Activated CD8-positive, alpha-beta memory T cell treated with anti-CD3 and anti-CD28 coated beads for 36 hours (primary cell): Measurements from ENCODE around the gene EEF1AKMT4. TPM values are rescaled to one million over a fixed set of nuclear protein-coding genes. Genes with fewer than 3 reads are reported as not detected.

Experiments used
- CTCF ChIA-PET: fragments of 350-600 bp; sonication (Branson Sonifier 250); formaldehyde crosslinking; loops from one replicate; lab custom pipeline; 2021; ENCODE audit warnings: antibody characterized with exemption; lab: Charles Lee
- POLR2A ChIA-PET: fragments of 350-600 bp; sonication (Branson Sonifier 250); formaldehyde crosslinking; loops from one replicate; lab custom pipeline; 2021; ENCODE audit warnings: antibody characterized with exemption; lab: Charles Lee
- total RNA-seq, 2 experiments: library from RNA; stranded (reverse); gene quantifications; one replicate each; pipeline ENCODE4 v1.2.3, GENCODE V29; 2021

Gene EEF1AKMT4
- total RNA-seq = 10 to 100 TPM; 14.2 to 15.7 TPM

- POLR2A ChIA-PET = interaction anchor here (0.5 to 1.2 kb wide), 3 partner anchors 12 to 26 kb away, joined by 3 to 6 read pairs (median 3); no protein-coding TSS in a partner anchor
- CTCF ChIA-PET = interaction anchor here (0.6 to 2.3 kb wide), 19 partner anchors 9 to 1059 kb away, joined by 3 to 29 read pairs (median 4); partner anchors contain the start of genes ABCC5, ABCF3 and EIF2B5
Measured at GRCh38 chr3:184249412-184250166, at the start of gene EEF1AKMT4. Gene EEF1AKMT4, plus strand, starts transcription at chr3:184249672. Its CDS starts 23 bp downstream, at chr3:184249695.

DNA sequence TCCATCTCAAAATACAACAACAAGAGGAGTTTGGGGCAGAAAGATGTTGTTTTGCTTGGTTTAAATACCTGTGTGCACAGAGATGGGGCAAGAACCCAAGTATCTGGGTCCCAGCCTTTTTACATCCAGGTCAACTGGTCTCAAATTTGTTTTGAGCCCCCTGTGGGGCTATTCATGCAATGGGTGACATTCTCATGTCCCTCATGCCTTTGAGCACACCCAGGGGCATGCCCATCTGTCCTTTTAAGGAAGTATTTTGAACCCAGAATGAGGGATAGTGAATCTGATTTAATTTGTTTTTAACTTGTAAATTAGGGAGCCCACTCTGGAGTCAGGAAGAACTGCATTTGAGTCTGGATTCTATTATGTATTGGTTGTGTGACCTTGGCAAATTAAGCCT lies 48.6 kb upstream of the EEF1AKMT4 start:
- POLR2A ChIA-PET = no interaction called here
- CTCF ChIA-PET = no interaction called here

DNA sequence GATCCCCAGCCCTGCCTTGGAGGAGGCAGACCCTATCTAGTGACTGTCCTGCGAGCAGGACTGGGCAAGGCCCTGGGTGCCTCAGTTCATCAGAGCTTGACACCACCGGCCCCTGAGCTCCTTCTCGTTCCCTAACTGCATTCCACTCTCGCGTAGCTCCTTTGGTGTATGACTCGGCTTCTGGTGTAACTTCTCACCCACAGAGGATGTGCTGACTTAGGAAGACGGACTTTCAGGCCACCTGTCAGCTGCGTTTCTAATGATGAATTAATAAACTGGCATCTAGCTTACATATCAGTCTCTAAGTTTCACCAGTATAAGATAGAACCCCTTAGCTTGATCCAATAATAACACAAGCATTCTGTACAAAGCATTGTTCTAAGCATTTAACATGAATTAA lies 45.9 kb upstream of the EEF1AKMT4 start:
- CTCF ChIA-PET = no interaction called here

DNA sequence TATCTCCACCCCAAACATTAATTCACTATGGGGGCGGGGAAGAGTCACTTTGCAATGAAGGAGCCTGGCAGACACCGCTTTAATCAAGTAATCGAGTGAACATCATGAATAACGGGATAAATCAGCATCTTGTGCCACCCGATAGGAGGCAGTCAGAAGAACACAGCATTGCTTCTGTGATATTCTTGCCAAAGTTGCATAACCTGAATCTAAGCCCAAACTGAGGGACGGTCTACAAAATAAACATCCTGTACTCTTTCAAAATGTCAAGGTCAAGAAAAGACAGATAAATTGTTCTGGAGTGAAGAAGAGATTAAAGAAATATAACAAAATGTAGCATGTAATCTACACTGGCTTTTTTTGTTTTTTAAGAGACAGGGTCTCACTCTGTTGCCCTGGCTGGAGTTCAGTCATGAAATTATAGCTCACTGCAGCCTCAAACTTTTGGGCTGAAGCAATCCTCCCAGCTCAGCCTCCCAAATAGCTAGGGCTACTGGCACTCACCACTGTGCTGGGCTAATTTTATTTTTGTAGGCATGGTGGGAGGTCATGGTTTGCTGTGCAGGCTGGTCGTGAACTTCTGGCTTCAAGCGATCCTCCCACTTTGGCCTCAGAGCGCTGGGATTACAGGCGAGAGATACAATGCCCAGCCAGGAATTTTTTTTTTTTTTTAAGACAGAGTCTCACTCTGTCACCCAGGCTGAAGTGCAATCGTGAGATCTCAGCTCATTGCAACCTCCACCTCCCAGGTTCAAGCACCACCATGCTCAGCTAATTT lies 40.1 kb upstream of the EEF1AKMT4 start:
- CTCF ChIA-PET = interaction anchor here (1.3 kb wide), 1 partner anchor 18 kb away, joined by 4 read pairs; no protein-coding TSS in a partner anchor

More for the DNA sequence above, 45.9 kb upstream of the EEF1AKMT4 start:
- POLR2A ChIA-PET = no interaction called here

GRCh38 chr3:184211297-184211696 lies 38.2 kb upstream of the EEF1AKMT4 start:
- ChIA-PET POLR2A (interaction anchor here (0.5 kb wide), 1 partner anchor 608 kb away, joined by 3 read pairs; no protein-coding TSS in a partner anchor), CTCF (interaction anchor here (0.6 kb wide), 1 partner anchor 170 kb away, joined by 3 read pairs; no protein-coding TSS in a partner anchor)

More for the DNA sequence above, 40.1 kb upstream of the EEF1AKMT4 start:
- POLR2A ChIA-PET = no interaction called here

GRCh38 chr3:184211718-184212117 lies 37.8 kb upstream of the EEF1AKMT4 start:
- ChIA-PET CTCF (interaction anchor here (0.6 kb wide), 1 partner anchor 170 kb away, joined by 3 read pairs; no protein-coding TSS in a partner anchor), POLR2A (interaction anchor here (0.5 kb wide), 1 partner anchor 609 kb away, joined by 3 read pairs; no protein-coding TSS in a partner anchor)

- ChIA-PET POLR2A (no interaction called here), CTCF (interaction anchor here (0.7 kb wide), 1 partner anchor 54 kb away, joined by 3 read pairs; no protein-coding TSS in a partner anchor)
Measured at GRCh38 chr3:184218814-184219213, 30.7 kb upstream of the EEF1AKMT4 start.

- ChIA-PET CTCF (no interaction called here), POLR2A (no interaction called here)
Measured at GRCh38 chr3:184222521-184222920, 27.0 kb upstream of the EEF1AKMT4 start.

DNA sequence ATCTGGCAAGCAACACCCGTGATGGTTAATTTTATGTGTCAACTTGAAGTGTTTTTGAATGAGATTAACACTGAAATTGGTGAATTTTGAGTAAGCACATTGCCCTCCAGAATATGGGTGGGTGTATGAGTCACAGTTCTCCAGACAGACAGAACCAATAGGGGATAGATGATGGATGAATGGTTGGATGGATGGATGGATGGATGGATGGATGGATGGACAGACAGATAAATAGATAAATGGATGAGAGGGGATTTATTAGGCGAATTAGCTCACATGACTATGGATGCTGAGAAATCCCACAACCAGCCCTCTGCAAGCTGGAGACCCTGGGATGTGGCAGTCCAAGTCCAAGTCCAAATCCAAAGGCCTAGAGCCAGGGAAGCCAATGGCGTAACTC lies 25.5 kb upstream of the EEF1AKMT4 start:
- CTCF ChIA-PET = no interaction called here
- POLR2A ChIA-PET = no interaction called here

- CTCF ChIA-PET = interaction anchor here (0.6 to 4.1 kb wide), 23 partner anchors 8 to 456 kb away, joined by 3 to 29 read pairs (median 4); partner anchors contain the start of genes EEF1AKMT4 and FAM131A
Measured at GRCh38 chr3:184227481-184227935, 22.0 kb upstream of the EEF1AKMT4 start.

DNA sequence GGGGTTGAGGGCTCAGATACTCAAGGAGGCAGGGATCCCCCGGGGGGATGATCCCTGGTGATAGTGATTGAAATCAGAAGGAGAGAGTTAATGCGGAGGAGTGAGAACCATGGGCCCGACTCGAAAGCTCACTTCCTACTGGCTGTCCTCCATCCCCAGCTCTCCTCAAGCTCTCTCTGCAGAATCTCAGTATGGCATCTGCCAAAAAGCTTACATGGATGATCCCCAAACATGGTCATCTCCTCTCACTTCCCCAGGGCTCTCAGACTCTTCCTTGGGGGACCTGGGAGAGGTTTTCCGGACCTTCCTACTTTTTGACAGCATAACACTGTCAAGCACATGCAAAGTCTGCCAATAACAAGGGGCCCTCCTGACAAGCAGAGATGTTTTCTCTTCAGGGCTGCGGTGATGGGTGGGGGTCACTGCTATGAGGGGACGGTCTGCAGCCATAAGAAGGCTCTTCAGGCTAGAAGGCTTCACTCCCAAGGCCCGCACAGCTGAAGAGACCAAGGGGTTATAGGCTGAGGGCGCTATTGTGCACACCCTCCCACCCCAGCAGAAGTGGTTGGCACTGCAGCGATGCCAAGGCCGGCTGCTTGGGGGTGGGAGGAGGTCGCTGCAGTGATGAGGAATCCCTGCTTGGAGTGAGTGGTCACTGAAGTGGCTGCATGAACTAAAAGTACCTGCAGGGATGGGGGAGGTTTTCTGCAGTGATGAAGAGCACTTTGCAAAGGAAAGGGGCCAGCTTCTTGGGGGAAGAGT lies 20.9 kb upstream of the EEF1AKMT4 start:
- POLR2A ChIA-PET = interaction anchor here (0.6 to 1.4 kb wide), 3 partner anchors 22 to 143 kb away, joined by 3 to 5 read pairs (median 3); no protein-coding TSS in a partner anchor
- CTCF ChIA-PET = interaction anchor here (0.6 to 4.1 kb wide), 17 partner anchors 9 to 457 kb away, joined by 3 to 29 read pairs (median 4); partner anchors contain the start of genes EEF1AKMT4 and FAM131A

More at GRCh38 chr3:184227481-184227935, 22.0 kb upstream of the EEF1AKMT4 start:
- POLR2A ChIA-PET = interaction anchor here (1.4 kb wide), 1 partner anchor 23 kb away, joined by 3 read pairs; no protein-coding TSS in a partner anchor

DNA sequence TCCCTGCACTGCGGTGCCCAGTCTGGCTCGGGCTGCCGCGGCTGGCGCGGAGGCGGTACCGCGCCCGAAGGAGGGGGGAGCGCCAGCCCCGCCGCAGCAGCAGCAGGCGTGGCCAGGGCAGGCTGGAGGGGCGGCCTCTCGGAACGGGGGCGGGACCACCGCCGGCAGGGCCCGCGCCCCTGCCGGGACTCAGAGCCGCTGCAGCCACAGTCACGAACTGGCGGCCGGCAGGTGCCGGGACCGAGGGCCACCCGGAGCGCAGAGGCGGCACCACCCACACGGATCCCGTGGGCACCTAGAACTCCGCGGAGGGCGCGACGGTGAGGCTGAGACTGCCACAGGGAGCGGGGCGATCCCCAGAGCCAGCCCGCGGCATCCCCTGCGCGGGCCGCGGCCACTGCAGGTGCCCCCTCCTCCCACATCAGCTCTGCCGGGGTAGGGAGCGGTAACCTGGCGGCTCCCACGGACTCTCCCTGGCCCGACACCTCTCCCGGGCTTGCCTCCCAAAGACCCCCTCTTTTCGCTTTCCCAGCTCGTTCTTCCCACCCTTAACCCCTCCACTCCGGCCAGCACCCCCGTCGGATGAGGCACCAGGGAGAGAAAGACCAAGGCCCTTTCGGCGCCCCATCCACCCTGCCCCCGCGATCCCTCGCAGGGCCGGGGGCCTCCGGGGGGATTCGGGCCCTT lies 19.9 kb upstream of the EEF1AKMT4 start, which contains the start of gene VWA5B2:
TSS of gene VWA5B2 (plus strand) at position 192 of the 687 bp plus-strand sequence. CDS start 944 bp downstream, outside the sequence.
- POLR2A ChIA-PET = interaction anchor here (0.6 to 0.7 kb wide), 2 partner anchors 60 to 302 kb away, joined by 3 to 7 read pairs; no protein-coding TSS in a partner anchor
- CTCF ChIA-PET = interaction anchor here (0.6 to 1.4 kb wide), 4 partner anchors 18 to 292 kb away, joined by 3 read pairs; no protein-coding TSS in a partner anchor

GRCh38 chr3:184230081-184230602 lies 19.3 kb upstream of the EEF1AKMT4 start:
- CTCF ChIA-PET = interaction anchor here (0.6 to 1.4 kb wide), 5 partner anchors 17 to 291 kb away, joined by 3 read pairs; no protein-coding TSS in a partner anchor
- POLR2A ChIA-PET = interaction anchor here (0.7 kb wide), 1 partner anchor 60 kb away, joined by 3 read pairs; no protein-coding TSS in a partner anchor

GRCh38 chr3:184230603-184231528 lies 18.6 kb upstream of the EEF1AKMT4 start:
- ChIA-PET POLR2A (interaction anchor here (0.6 to 0.7 kb wide), 2 partner anchors 59 to 1257 kb away, joined by 3 read pairs; no protein-coding TSS in a partner anchor), CTCF (interaction anchor here (0.6 to 1.4 kb wide), 4 partner anchors 10 to 73 kb away, joined by 3 read pairs; no protein-coding TSS in a partner anchor)

GRCh38 chr3:184231671-184232070 lies 17.8 kb upstream of the EEF1AKMT4 start:
- ChIA-PET CTCF (interaction anchor here (0.6 to 1.1 kb wide), 2 partner anchors 9 to 12 kb away, joined by 3 read pairs; no protein-coding TSS in a partner anchor), POLR2A (interaction anchor here (0.6 kb wide), 1 partner anchor 1258 kb away, joined by 3 read pairs; no protein-coding TSS in a partner anchor)
